MM.1S (cell line): Measurements from ENCODE around the gene PDE4B.

Experiments used
- CTCF ChIP-seq: fragments of 300-600 bp; sonication (generic); IDR thresholded peaks from 2 replicates; pipeline ENCODE4 v1.5.1; 2016; ENCODE audit warnings: antibody characterized with exemption, low read length, mixed read lengths
- EZH2 ChIP-seq: fragments of 300-600 bp; sonication (generic); optimal IDR thresholded peaks from 2 replicates; pipeline ENCODE3; 2017; ENCODE audit warnings: low read depth, mild to moderate bottlenecking, antibody characterized with exemption, low read length, mixed read lengths
- EZH2phosphoT487 ChIP-seq: fragments of 300-600 bp; sonication (generic); IDR thresholded peaks from 2 replicates; pipeline ENCODE4 v1.6.1; 2018; ENCODE audit warnings: antibody characterized with exemption, low read length

- no peak for TF ChIP-seq CTCF
- no peak for TF ChIP-seq EZH2phosphoT487
- TF ChIP-seq EZH2: no peak
Measured at GRCh38 chr1:66320231-66320630, 527.5 kb downstream of the PDE4B start.
